Fibroblast of skin of left quadriceps (primary cell): ENCODE results near the gene SEPTIN14.
"Not testable (repeated sequence)": the region's sequence is repeated elsewhere in the genome, so short reads cannot be mapped to it uniquely, and the experiment has no call there.

ENCODE experiments used
- DNase-seq, 2 experiments: peaks; one replicate each; pipeline ENCODE4 v3.0.0-alpha.2; 2013; ENCODE audit warnings: low read depth in 2 of 2

SEPTIN14 gene

DNA sequence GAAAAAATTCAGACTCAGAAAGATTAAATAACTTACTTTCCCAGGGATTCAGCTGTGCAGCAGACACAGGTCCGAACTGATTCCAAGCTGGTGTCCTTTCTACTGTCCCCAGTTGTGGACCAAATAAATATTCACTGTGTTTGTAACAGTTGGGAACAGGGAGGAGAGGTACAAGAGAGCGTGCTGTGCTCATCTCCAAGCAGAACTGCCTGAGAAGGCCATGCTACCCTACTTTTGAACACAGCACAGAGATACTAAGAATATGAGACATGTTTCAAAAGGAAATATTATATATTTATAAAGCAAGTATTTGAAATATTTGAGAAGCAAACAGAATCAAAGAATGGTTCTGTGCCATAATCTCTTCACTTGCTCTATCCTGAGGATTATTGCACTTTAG, at the start of gene SEPTIN14:
TSS of gene SEPTIN14 (minus strand) at position 101 of the 400 bp plus-strand sequence. CDS start 756 bp downstream, outside the sequence.
- DNase-seq, result not testable (repeated sequence)

DNA sequence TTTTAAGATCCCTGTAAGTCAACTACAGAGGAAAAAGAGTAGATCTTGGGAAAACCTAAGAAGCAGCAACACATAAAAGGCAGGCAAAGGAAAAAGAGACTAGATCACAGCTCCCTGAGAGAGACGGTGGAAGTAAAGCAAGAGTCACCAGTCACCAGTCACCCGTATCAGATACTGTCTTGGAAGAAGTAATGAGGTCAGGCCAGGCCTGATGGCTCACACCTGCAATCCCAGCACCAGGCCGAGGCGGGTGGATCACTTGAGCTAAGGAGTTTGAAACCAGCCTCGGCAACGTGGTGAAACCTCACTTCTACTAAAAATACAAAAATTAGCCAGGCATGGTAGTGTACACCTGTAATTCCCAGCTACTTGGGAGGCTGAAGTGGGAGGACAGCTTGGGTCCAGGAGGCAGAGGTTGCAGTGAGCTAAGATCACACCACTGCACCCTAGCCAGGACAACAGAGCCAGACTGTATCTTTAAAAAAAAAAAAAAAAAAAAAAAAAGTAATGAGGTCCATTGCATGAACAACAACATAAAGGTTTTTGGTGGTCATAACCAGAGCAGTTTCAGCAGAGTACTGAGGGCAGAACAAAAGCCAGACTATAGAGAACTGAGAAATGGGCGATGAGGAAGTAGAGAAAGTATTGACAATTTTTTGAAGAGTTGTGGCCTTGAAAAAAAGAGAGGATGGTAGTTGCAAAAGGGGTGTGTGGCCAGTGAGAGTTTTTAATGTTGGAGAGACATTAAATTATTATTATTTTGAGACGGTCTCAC, 41.6 kb upstream of the SEPTIN14 start:
- no peak for DNase-seq

DNA sequence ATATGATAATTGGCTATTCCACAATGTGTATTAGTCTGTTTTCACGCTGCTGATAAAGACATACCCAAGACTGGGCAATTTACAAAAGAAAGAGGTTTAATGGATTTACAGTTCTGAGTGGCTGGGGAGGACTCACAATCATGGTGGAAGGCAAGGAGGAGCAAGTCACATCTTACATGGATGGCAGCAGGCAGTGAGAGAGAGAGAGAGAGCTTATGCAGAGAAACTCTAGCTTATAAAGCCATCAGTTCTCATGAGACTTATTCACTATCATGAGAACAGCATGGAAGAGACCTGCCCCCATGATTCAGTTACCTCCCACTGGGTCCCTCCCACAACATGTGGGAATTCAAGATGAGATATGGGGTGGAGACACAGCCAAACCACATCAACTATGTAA, 38.5 kb upstream of the SEPTIN14 start:
- not testable (repeated sequence) for DNase-seq

DNA sequence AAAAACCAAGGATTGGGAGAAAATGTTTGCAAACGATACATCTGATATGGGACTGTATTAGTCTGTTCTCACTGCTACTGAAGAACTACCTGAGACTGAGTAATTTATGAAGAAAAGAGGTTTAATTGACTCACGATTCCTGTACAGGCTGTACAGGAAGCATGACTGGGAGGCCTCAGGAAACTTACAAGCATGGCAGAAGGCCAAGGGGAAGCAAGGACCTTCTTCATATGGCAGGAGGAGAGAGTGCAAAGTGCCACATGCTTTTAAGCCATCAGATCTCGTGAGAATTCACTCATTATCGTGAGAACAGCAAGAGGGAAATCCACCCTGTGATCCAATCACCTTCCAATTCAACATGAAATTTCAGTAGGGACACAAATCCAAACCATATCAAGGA, 35.7 kb upstream of the SEPTIN14 start:
- DNase-seq, result no peak

DNA sequence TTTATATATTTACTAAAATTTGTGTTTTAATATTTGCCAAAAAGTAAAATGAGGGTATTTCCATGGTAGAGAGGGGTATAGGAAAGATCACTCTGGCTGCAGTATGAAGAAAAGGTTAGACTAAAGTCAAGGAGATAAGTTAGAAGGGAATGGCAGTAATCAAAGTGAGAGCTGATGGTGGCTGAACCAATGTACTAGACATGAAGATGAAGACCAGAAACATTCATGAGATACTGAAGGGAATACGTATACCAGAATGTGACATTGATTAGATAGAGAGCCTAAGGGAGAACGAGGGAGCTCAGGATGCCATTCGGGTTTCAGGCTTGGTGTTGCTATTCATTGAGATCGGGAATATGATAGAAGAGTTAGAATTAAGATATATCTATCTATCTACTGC, 32.5 kb upstream of the SEPTIN14 start:
- DNase-seq, result no peak

DNA sequence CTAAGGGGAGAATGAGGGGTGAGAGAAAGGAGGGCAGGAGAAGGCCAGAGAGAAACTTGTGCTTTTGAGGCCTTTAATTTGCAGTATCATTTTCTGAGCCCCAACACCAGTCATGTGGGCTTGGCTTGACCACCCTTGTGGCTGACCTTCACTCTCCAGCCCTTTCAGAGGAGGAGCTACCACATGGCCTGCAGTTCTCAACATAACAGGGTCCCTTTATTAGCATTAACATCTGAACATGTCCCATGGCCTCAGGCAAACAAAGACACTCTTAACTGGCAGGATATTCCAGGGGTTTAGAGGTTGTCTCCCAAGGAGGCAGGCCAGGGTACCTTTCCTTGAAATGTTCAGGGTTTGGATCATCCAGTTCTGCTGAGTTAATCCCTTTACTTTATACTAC, 31.4 kb upstream of the SEPTIN14 start:
- no peak for DNase-seq

DNA sequence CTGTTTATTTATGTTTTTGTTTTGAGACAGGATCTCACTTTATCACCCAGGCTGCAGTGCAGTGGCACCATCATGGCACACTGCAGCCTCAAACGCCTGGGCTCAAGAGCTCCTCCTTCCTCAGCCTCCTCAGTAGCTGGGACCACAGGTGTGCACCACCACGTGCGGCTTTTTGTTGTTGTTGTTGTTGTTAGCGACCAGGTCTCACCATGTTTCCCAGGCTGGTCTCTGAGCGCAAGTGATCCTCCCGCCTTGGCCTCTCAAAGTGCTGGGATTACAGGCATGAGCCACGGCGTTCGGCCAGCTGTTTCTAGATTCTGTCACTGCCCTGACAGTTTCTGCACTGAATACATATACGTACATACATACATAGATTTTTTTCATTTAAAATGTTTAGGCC, 25.8 kb upstream of the SEPTIN14 start:
- not testable (repeated sequence) for DNase-seq

DNA sequence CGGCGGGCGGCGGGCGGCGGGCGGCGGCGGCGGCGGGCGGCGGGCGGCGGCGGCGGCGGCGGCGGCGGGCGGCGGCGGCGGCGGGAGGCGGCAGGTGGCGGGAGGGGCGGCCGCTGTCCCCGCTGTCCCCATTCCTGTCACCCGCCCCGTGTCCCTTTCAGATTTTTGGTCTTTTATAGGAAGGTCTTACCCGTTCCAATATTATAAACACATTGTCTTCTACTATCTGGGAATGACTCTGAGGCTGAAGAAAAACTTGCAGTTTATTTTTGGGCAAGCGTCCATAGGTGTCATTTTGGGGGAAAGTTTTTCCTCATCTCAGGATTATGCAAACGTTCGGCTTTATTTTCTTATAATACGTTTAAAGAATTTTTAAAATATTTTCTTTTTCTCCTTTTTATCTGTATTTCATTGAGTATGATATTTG, 25.3 kb upstream of the SEPTIN14 start:
- DNase-seq, result no peak

DNA sequence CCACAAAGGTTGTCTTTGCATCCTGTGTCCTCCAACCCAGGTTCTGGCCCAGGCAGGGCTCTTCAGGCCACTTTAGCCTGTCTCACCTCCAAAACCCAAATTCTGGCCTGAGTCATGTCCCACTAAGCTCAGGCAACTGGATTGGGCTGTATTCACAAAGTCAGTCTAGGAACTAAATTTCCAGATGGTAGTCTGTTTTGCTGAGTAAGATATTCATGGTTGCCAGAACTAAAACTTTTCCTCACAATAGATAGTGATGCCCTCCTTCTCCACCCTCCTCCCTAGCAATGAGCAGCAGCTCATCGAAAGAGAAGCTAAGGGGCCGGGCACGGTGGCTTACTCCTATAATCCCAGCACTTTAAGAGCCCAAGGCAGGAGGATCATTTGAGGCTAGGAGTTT, 21.8 kb upstream of the SEPTIN14 start:
- no peak for DNase-seq

DNA sequence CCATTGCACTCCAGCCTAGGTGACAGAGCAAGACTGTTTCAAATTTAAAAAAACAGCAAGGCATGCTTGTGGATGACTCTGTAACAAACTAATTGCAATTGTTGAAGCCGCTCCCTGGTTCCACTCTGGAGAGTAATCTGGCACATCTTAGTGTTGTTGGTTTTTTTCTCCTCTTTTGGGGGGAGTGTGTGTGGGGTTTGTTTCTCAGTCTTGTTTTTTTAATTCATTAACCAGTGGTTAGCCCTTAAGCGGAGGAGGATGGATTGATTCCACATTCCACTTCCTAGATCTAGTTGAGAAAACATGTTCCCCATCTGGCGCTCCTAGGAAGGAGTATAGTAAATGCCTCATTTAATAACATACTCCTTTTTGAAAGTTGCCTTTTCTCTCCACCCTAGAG, 16.1 kb upstream of the SEPTIN14 start:
- no peak for DNase-seq

DNA sequence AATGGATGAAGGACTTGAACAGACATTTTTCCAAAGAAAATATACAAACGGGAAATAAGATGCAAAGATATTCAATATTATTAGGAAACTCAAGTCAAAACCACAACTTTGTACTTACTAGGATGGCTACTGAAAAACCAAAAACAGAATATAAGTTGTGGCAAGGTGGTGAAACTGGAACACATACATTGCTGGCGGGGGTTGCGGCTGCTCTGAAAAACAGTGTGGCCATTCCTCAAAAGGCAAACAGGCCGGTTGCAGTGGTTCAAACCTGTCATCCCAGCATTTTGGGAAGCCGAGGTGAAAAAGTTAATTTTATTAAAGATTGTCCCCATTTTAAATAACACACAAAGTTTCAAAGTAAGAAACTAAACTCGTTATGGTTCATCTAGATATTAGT, 14.8 kb upstream of the SEPTIN14 start:
- no peak for DNase-seq

DNA sequence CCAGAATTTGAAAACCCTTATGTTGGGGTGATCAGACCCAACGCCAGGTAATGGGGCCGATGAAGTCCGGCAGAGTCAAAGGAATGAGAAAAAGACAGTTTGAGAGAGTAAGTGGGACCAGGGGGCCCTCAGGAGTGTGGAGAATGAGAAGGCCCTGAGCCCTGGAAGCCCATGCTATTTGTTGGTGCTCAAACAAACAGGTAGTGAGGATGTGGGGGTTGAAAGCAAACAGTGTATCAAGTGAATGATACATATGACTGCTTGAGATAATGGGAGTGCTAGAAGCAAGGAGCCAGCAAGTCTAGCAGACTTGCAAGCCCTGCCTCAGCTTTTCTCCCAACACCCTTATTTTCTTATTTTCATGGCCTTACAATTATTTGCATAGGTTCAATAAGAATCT, 11.2 kb upstream of the SEPTIN14 start:
- no peak for DNase-seq

DNA sequence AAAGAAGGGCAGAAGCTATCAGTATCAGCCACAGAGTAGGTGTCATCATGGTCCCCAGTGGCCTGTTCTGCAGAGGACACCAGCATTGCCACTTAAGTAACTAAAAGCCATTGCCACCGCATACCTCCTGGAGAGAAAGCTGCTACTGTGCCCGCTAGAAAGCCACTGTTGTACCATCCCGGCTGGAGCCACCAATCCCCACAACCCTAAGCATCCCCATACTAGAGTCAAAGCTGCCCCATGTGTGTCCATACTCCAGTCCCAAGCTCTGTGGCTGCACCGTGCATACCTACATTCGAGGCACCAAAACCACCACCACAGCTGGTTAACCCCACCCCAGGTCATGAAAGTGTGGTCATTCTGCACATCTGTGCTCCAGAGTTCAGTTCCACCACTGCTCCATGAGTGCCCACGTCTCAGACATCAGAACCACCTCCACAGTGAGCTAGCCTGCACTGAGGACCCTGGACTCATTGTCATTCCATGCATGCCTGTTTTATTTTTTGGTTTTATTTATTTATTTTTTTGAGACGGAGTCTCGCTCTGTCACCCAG, 9.5 kb upstream of the SEPTIN14 start:
- no peak for DNase-seq

DNA sequence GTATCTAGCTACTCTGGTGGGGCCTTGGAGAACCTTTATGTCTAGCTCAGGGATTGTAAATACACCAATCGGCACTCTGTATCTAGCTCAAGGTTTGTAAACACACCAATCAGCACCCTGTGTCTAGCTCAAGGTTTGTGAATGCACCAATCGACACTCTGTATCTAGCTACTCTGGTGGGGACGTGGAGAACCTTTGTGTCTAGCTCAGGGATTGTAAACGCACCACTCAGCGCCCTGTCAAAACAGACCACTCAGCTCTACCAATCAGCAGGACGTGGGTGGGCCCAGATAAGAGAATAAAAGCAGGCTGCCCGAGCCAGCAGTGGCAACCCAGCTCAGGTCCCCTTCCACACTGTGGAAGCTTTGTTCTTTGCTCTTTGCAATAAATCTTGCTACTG, 6.4 kb upstream of the SEPTIN14 start:
- not testable (repeated sequence) for DNase-seq

DNA sequence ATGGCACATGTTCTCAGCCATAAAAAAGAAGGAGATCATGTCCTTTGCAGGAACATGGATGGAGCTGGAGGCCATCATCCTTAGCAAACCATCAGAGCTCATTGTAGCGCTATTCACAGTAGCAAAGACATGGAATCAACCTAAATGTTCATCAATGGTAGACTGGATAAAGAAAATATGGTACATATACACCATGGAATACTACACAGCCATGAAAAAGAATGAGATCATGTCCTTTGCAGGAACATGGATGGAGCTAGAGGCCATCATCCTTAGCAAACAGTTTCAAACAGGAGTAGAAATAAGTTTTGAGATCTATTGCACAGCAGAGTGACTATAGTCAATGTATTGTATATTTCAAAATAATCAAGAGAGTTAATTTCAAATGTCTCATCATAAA, 17.4 kb downstream of the SEPTIN14 start:
- not testable (repeated sequence) for DNase-seq

DNA sequence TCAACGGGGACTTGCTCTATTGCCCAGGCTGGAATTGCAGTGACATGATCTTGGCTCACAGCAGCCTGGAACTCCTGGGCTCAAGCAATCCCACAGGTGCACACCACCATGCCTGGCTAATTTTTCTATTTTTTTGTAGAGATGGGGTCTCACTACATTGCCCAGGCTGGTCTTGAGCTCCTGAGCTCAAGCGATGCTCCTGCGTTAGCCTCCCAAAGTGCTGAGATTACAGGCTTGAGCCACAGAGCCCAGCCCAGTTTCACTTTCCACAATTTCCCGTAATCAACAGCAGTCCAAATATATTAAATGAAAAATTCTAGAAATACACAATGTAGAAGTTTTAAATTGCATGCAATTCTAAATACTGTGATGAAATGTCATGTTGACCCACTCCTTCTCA, 24.0 kb downstream of the SEPTIN14 start:
- no peak for DNase-seq

DNA sequence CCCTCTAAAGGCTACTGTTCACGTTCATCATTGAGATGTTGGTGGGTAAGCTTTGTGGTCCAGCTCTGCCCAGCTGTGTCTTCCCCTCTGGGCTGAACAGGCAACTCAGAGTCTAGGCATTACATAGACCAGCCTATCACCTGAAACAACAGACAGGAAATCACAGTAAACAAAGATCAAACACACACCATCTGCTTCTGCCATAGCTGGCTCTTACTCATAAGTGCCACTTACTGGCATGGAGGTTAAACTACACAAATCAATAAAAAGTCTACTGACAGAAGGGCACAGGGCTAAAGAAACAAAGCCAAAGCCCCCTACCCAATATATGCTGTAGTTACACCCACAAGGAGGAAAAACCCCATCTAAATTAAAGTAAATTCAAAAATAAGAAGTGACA, 35.0 kb downstream of the SEPTIN14 start:
- no peak for DNase-seq

DNA sequence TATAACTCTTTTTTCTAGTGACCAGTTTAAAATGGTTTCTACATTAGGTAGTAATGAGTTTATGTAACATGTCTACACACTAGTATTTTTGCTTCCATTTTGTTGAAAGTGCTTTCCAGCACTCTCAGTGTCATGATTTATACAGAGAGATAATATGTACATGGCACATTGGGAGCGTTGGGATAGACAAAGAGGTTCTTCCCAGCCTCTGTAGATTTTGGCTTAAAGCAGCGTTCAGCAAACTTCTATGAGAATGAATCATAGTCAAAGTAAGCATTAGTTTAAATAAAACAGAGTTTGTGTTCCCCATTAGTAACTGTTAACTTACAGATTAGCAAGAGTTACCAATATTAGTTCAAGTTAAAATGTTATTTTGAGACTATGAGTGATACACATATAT, 43.9 kb downstream of the SEPTIN14 start:
- DNase-seq, result no peak

DNA sequence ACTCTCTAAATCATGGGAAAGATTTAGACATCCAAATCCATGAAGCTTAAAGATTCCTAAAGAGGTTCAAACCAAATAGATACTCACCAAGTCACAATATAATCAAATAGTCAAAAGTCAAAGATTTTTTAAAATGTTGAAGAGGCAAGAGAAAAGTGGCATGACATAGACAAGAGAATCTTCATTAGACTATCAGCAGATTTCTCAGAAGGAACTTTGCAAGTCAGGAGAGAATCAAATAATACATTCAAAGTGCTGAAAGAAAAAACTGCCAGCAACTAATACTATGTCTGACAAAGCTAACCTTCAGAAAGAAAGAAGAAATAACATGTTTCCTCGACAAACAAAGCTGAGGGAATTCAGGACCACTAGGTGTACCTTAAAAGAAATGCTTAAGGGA, 65.3 kb downstream of the SEPTIN14 start:
- DNase-seq, result not testable (repeated sequence)

DNA sequence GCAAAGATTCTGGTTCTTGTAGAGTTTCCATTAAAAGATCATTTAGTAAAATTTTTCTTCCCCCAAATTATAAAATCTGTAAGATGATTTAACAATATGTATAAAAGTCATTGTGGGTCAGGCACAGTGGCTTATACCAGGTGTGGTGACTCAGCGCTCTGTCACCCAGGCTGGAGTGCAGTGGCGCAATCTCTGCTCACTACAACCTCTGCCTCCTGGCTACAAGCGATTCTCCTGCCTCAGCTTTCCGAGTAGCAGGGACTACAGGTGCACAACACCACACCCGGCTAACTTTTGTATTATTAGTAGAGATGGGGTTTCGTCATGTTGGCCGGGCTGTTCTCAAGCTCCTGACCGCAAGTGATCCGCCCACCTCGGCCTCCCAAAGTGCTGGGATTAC, 68.0 kb downstream of the SEPTIN14 start:
- no peak for DNase-seq

DNA sequence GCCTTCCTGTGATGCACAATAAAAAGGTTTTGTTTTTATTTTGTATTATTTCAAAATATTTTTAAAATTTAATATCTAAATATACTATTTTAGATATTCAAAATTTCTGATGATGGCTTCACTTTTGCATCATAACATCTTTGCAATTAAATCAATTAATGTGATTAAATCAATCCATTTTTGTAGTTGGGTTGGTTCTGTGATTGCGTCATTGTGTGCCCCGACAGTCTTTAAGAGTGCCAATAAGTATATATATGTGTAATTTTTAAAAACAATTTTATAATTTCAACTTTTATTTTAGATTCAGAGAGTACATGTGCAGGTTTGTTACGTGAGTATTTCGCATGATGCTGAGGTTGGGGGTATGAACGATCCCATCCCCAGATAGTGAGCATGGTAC, 70.5 kb downstream of the SEPTIN14 start:
- DNase-seq, result no peak

DNA sequence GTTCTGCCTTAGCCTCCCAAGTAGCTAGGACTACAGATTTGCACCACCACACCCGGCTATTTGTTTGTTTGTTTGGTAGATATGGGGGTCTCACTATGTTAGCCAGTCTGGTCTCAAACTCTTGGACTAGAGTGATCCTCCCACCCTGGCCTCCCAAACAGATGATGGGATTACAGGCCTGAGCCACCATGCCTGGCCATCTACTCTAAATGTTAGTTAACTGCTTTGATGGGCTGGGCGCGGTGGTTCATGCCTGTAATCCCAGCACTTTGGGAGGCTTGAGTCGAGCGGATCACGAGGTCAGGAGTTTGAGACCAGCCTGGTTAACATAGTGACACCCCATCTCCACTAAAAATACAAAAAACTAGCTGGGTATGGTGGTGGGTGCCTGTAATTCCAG, 74.8 kb downstream of the SEPTIN14 start:
- DNase-seq, result no peak

DNA sequence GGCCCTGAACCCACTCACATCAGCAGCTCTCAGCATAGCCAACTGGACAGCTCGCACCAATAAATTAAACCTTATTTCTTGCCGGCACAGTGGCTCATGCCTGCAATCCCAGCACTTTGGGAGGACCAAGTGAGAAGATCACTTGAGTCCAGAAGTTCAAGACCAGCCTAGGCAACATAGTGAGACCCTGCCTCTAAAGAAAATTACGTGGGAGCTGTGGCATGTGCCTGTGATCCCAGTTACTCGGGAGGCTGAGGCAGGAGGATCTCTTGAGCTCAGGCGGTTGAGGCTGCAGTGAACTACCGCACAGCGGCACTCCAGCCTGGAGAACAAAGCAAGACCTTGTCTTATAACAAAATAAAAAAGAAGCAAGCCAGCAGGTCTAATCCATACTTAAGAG, 75.7 kb downstream of the SEPTIN14 start:
- no peak for DNase-seq

DNA sequence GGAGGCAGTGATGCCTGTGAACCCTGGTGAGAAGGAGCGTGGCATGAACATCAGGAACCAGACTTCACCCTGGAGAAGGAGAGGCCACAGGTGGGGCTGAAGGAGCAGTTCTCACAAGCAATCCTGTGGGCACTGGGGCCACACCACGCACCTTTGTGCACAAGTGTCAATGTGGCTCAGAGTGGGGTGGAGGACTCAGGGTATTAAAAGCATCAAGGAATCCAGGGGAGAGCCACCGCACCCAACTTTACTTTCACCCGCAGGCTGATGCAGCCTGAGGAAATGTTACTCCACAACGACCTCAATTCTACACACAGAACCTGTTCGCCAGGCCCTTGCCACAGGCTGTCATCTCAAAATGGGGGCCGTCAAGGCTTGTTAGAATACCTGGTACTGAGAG, 77.1 kb downstream of the SEPTIN14 start:
- DNase-seq, result not testable (repeated sequence)
